HG02763 (cell line): ENCODE results near the gene ATP10A.
"Not testable (repeated sequence)": the region's sequence is repeated elsewhere in the genome, so short reads cannot be mapped to it uniquely, and the experiment has no call there.

Experiments
- ATAC-seq: cut with Tn5 transposase; IDR thresholded peaks from one replicate; pipeline ENCODE4 v1.9.1; 2021; ENCODE audit warnings: mild to moderate bottlenecking, moderate library complexity; ENCODE audit not compliant: unreplicated experiment

The ATP10A gene

GRCh38 chr15:25859838-25860645, 3.1 kb downstream of the ATP10A start:
- ATAC-seq: no peak

- no peak for ATAC-seq
Measured at GRCh38 chr15:25858952-25859760, 4.0 kb downstream of the ATP10A start.

GRCh38 chr15:25856059-25856458, 7.1 kb downstream of the ATP10A start:
- ATAC-seq: not testable (repeated sequence)

- ATAC-seq: no peak
Measured at GRCh38 chr15:25852661-25853524, 10.2 kb downstream of the ATP10A start.

GRCh38 chr15:25852027-25852426, 11.1 kb downstream of the ATP10A start:
- ATAC-seq: no peak

- ATAC-seq: peak; percentile 82
Measured at GRCh38 chr15:25850154-25851111, 12.7 kb downstream of the ATP10A start.

- no peak for ATAC-seq
Measured at GRCh38 chr15:25849157-25849921, 13.8 kb downstream of the ATP10A start.

- ATAC-seq: no peak
Measured at GRCh38 chr15:25848784-25849156, 14.4 kb downstream of the ATP10A start.

GRCh38 chr15:25848325-25848724, 14.8 kb downstream of the ATP10A start:
- no peak for ATAC-seq

- ATAC-seq: no peak
Measured at GRCh38 chr15:25847051-25847450, 16.1 kb downstream of the ATP10A start.

- ATAC-seq: no peak
Measured at GRCh38 chr15:25846377-25846776, 16.8 kb downstream of the ATP10A start.

- ATAC-seq: no peak
Measured at GRCh38 chr15:25844981-25845680, 18.0 kb downstream of the ATP10A start.

GRCh38 chr15:25844542-25844941, 18.6 kb downstream of the ATP10A start:
- ATAC-seq: no peak

- no peak for ATAC-seq
Measured at GRCh38 chr15:25844076-25844475, 19.1 kb downstream of the ATP10A start.

- no peak for ATAC-seq
Measured at GRCh38 chr15:25839638-25840156, 23.4 kb downstream of the ATP10A start.

GRCh38 chr15:25838871-25839195, 24.3 kb downstream of the ATP10A start:
- no peak for ATAC-seq

GRCh38 chr15:25838191-25838870, 24.8 kb downstream of the ATP10A start:
- ATAC-seq: no peak

GRCh38 chr15:25832158-25832557, 31.0 kb downstream of the ATP10A start:
- ATAC-seq: no peak
